Activated naive CD4-positive, alpha-beta T cell treated with anti-CD3 and anti-CD28 coated beads, Interleukin-2, amount 50 U/mL, for 24 hours (primary cell): ENCODE results near the gene KDM4B.
A peak's percentile ranks its signal among the peaks of the same experiment; 100 is the strongest.

Source experiments
- H3K27ac Mint-ChIP-seq: one replicate; pipeline ENCODE4 v1.8.0; 2021; ENCODE audit warnings: mild to moderate bottlenecking, mixed read lengths
- H3K27me3 Mint-ChIP-seq: one replicate; pipeline ENCODE4 v1.8.0; 2021; ENCODE audit warnings: mixed read lengths
- H3K36me3 Mint-ChIP-seq: one replicate; pipeline ENCODE4 v1.8.0; 2021; ENCODE audit warnings: mixed read lengths
- H3K4me1 Mint-ChIP-seq: one replicate; pipeline ENCODE4 v1.8.0; 2021; ENCODE audit warnings: mixed read lengths
- H3K4me3 Mint-ChIP-seq: one replicate; pipeline ENCODE4 v1.8.0; 2021; ENCODE audit warnings: mild to moderate bottlenecking, mixed read lengths
- H3K9me3 Mint-ChIP-seq: one replicate; pipeline ENCODE4 v1.8.0; 2021; ENCODE audit warnings: mixed read lengths

The KDM4B gene

DNA sequence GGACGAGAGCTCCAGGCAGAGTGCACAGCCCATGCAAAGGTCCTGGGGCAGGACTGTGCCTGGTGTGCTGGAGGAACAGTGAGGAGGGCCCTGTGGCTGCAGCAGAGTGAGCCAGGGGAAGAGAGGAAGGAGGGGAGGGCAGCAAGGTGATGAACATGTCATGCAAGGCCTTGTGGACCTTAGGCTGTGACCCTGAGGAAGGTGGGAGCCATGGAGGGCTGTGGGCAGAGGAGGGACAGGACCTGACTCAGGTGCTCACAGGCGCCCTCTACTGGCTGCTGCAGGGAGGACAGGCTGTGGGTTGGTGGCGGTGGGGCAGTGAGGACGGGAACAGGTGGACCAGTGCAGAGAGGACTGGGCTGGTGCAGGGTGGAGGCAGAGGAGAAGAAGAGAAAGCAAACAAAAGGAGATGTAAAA is 201.4 kb downstream of the KDM4B start:
- H3K9me3 Mint-ChIP-seq = peaks cover 4% of the 10 kb centered on the region
- H3K27ac Mint-ChIP-seq = no peak overlapping the region
- no peak overlapping the region for H3K4me3 Mint-ChIP-seq
- H3K4me1 Mint-ChIP-seq = no peaks in the 10 kb centered on the region
- peaks cover 3% of the 10 kb centered on the region for H3K36me3 Mint-ChIP-seq
- no peaks in the 10 kb centered on the region for H3K27me3 Mint-ChIP-seq

DNA sequence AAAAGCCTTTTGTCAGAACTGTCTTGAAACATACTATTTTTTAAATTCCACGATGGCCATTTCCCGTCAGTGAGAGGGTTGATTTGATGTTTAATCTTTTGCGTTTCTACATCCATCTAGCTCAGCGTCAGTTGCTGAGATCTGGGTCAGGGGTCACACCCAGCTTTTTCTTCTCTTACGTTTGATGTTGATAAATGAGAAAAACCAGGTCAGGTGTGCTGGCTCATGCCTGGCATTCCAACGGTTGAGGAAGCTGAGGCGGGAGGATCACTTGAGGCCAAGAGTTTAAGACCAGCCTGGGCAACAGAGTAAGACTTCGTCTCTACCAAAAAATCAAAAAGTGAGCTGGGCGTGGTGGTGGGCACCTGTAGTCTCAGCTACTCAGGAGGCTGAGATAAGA is 202.8 kb downstream of the KDM4B start:
- peaks cover under 1% of the 10 kb centered on the region for H3K9me3 Mint-ChIP-seq
- no peaks in the 10 kb centered on the region for H3K4me1 Mint-ChIP-seq
- peaks cover under 1% of the 10 kb centered on the region for H3K36me3 Mint-ChIP-seq
- no peak overlapping the region for H3K4me3 Mint-ChIP-seq
- H3K27ac Mint-ChIP-seq = no peak overlapping the region
- H3K27me3 Mint-ChIP-seq = no peaks in the 10 kb centered on the region

DNA sequence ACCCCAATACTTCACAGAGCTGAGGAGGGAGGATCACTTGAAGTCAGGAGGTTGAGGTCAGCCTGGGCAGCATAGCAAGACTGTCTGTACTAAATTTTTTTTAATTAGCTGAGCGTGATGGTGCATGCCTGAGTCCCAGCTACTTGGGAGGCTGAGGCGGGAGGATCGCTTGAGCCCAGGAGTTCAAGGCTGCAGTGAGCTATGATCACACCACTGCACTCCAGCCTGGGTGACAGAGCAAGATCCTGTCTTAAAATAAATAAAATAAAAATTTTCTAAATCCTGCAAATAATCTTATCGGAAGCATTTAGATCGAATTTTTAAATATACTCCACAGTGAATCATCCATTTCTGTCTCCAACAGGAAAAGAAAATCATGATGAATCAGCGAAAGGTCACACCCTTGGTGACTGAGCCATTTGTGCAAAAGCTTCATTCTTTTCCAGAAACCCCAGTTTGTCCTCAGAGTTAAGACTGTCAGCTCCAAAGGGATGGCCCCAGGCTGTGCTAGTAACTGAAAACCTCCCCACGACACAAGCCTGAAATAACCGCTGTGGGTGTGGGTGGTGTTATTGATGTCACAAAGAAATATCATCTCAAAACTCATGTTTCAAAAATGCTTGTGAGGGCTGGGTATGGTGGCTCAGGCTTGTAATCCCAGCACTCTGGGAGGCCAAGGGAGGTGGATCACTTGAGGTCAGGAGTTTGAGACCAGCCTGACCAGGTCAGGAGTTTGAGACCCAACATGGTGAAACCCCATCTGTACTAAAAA is 204.1 kb downstream of the KDM4B start:
- no peak overlapping the region for H3K4me3 Mint-ChIP-seq
- H3K9me3 Mint-ChIP-seq = no peaks in the 10 kb centered on the region
- H3K36me3 Mint-ChIP-seq = no peaks in the 10 kb centered on the region
- no peak overlapping the region for H3K27ac Mint-ChIP-seq
- no peaks in the 10 kb centered on the region for H3K4me1 Mint-ChIP-seq
- no peaks in the 10 kb centered on the region for H3K27me3 Mint-ChIP-seq

DNA sequence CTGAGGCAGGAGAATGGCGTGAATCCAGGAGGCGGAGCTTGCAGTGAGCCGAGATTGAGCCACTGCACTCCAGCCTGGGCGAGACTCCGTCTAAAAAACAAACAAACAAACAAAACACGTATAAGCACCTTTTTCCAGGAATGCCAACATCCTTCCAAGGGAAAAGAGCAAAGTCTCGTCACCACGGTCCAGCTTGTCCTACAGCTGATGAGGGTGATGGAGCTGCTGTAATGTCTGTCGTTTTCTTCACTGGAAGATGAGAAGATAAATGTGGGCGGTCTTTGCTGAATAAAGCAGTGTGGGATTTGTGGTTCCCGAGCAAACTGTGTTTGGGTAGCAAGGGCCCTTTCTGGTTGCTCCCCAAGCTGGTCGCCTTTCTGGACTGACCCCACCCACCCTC is 205.1 kb downstream of the KDM4B start:
- no peaks in the 10 kb centered on the region for H3K27me3 Mint-ChIP-seq
- H3K9me3 Mint-ChIP-seq = no peaks in the 10 kb centered on the region
- no peaks in the 10 kb centered on the region for H3K36me3 Mint-ChIP-seq
- H3K4me3 Mint-ChIP-seq = no peak overlapping the region
- no peaks in the 10 kb centered on the region for H3K4me1 Mint-ChIP-seq
- H3K27ac Mint-ChIP-seq = no peak overlapping the region

DNA sequence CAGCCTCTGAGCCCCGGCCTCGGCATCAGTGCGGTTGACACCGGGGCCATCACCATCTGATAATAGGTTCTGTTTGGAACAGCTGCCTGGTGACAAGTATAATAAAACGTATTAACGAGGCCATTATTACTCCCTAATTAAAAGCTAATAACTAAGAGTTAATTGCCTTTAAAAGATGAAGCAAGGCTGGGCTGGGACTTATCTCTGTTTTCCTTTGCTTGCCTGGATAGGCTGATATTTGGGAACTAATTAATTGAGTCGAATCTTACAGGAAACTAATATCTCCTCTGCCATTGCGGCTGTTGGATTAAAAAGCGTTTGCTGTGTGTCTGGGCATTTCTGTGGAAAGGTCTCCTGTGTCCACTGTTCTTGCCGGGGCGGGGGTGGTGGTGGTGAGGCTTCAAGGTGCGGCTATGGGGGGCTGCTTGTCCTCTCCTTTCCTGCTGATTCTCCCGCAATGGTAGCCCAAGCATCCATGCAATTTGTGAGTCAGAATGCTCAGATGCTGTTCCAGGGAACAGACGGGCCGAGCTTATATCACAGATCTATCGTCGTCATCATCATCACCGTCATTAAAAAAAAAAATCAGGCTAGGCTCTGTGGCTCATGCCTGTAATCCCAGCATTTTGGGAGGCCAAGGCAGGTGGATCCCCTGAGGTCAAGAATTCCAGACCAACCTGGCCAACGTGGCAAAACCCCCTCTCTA is 209.0 kb downstream of the KDM4B start:
- no peaks in the 10 kb centered on the region for H3K4me1 Mint-ChIP-seq
- no peaks in the 10 kb centered on the region for H3K9me3 Mint-ChIP-seq
- H3K27me3 Mint-ChIP-seq = no peaks in the 10 kb centered on the region
- no peaks in the 10 kb centered on the region for H3K36me3 Mint-ChIP-seq
- H3K27ac Mint-ChIP-seq = no peak overlapping the region
- H3K4me3 Mint-ChIP-seq = no peak overlapping the region

DNA sequence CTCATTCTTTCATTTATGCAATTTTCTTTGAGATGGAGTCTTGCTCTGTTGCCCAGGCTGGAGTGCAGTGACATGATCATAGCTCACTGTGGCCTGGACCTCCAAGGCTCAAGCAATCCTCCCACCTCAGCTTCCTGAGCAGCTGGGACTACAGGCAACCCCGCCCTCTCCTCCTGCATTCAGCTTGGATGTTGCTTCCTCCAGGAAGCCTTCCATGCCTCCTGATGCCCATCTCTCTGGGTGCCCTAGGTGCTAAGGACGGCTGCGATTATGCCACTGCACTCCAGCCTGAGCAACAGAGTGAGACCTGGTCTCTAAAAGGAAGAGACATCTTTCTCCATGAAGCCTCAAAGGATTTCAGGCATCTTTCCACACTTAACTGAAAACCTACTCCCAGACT is 209.9 kb downstream of the KDM4B start:
- Mint-ChIP-seq H3K4me1 (no peaks in the 10 kb centered on the region), H3K36me3 (no peaks in the 10 kb centered on the region), H3K4me3 (no peak overlapping the region), H3K27me3 (no peaks in the 10 kb centered on the region), H3K27ac (no peak overlapping the region), H3K9me3 (no peaks in the 10 kb centered on the region)

DNA sequence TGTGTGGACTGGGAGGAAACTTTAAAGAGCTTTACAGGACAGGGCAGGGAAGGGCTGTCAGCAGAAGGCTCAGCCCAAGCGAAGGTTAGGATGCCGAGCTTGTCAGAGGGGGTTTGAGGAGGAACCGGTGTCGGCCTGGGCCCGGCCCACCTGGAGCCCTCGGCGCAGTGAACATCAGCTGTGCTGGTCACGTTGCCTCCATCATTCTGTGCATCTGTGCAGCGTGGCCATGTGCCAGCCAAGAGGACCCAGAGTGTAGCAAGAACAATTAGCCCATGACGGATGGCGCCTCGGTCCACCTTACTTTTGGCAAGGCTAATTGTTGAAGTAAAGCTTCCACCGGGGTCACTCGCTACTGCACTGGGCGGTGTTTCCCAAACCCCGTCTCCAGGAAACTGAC is 210.3 kb downstream of the KDM4B start:
- Mint-ChIP-seq H3K36me3 (no peaks in the 10 kb centered on the region), H3K4me1 (no peaks in the 10 kb centered on the region), H3K4me3 (no peak overlapping the region), H3K27ac (no peak overlapping the region), H3K27me3 (no peaks in the 10 kb centered on the region), H3K9me3 (no peaks in the 10 kb centered on the region)

DNA sequence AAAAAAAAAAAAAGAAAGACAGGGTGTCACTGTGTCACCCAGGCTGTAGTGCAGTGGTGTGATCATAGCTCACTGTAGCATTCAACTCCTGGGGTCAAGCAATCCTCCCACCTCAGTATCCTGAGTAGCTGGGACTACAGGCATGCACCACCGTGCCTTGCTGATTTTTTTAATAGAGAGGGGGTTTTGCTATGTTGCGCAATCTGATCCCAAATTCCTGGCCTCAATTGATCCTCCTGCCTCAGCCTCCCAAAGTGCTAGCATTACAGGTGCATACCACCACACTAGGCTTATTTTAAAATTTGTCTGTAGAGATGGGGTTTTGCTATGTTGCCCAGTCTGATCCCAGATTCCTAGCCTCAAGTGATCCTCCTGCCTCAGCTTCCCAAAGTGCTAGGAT is 212.4 kb downstream of the KDM4B start:
- Mint-ChIP-seq H3K4me3 (no peak overlapping the region), H3K27me3 (no peaks in the 10 kb centered on the region), H3K4me1 (no peaks in the 10 kb centered on the region), H3K36me3 (no peaks in the 10 kb centered on the region), H3K27ac (peak overlapping the region; percentile 41), H3K9me3 (no peaks in the 10 kb centered on the region)

DNA sequence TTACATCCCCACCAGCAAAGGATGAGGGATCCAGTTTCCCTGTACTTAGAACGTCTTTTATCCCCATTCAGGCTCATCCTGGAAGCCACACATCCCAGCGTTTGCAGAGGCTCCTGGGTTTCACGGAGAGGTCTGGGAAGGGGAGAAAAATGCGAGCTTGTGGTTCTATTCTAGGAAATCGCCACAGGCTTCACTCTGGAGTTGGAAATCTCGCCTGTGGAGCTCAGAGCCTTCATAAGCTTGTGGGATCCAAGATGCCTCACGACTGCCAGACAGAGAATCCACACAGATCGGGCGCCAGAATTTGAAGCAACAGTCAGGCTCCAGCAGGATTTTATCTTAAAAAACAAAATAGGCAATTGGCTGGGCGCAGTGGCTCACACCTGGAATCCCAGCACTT is 213.8 kb downstream of the KDM4B start:
- no peaks in the 10 kb centered on the region for H3K36me3 Mint-ChIP-seq
- no peaks in the 10 kb centered on the region for H3K27me3 Mint-ChIP-seq
- no peak overlapping the region for H3K4me3 Mint-ChIP-seq
- no peaks in the 10 kb centered on the region for H3K9me3 Mint-ChIP-seq
- no peak overlapping the region for H3K27ac Mint-ChIP-seq
- H3K4me1 Mint-ChIP-seq = no peaks in the 10 kb centered on the region

DNA sequence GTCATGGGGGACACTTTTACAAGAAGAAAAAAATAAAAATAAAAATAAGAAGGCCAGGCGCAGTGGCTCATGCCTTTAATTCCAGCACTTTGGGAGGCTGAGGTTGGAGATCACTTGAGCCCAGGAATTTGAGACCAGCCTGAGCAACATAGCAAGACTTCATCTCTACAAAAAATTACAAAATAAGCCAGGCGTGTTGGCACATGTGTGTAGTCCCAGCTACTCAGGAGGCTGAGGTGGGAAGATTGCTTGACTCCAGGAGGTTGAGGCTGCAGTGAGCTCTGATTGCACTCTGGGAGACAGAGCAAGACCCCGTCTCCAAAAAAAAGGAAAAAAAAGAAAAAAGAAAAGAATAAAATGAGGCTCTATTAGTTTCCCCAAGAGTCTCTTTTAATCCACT is 214.7 kb downstream of the KDM4B start:
- no peak overlapping the region for H3K27ac Mint-ChIP-seq
- no peaks in the 10 kb centered on the region for H3K9me3 Mint-ChIP-seq

DNA sequence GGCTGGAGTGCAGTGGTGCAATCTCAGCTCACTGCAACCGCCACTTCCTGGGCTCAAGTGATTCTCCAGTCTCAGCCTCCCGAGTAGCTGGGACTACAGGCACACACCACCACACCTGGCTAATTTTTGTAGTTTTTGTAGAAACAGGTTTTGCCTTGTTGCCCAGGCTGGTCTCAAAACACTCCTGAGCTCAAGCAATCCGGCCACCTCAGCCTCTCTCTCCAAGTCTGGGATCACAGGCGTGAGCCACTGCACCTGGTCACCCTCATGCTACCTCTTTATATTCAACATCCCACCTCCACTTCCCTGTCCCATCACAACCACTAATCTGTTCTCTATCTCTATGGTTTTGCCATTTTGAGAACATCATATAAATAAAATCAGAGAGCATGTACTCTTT is 216.0 kb downstream of the KDM4B start:
- Mint-ChIP-seq H3K4me3 (no peak overlapping the region), H3K27ac (no peak overlapping the region), H3K36me3 (no peaks in the 10 kb centered on the region), H3K27me3 (no peaks in the 10 kb centered on the region), H3K9me3 (no peaks in the 10 kb centered on the region), H3K4me1 (peaks cover 4% of the 10 kb centered on the region)

More for the DNA sequence above, 214.7 kb downstream of the KDM4B start:
- Mint-ChIP-seq H3K4me1 (no peaks in the 10 kb centered on the region), H3K27me3 (no peaks in the 10 kb centered on the region), H3K36me3 (no peaks in the 10 kb centered on the region), H3K4me3 (no peak overlapping the region)

DNA sequence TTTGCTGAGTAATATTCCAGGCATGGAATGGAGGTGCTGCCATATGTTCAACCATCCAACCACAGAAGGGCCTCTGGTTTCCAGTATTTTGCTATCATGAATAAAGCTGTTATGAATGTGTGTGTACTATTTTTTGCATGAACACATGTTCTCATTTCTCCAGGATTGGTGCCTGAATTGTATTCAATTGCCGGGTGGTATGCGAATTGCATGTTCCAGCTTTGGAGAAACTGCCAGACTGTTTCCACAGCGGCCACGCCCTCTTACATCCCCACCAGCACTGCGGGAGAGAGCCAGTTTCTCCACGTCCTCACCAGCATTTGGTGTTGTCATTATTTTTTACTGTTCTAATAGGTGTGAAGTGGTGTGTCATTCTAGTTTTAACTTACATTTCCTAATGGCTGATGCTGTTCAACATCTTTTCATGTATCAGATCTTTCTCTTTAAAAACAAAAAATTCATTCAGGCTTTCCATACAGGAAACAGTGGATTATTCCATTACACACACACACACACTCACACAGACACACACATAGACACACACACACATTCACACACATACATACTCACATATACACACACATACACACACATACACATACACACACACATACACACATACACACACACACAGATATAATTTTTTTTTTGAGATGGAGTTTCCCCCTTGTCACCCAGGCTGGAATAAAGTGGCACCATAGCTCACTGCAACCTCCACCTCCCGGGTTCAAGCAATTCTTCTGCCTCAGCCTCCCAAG is 217.6 kb downstream of the KDM4B start:
- Mint-ChIP-seq H3K36me3 (no peaks in the 10 kb centered on the region), H3K4me3 (no peak overlapping the region), H3K9me3 (no peaks in the 10 kb centered on the region), H3K27me3 (no peaks in the 10 kb centered on the region), H3K4me1 (peaks cover 4% of the 10 kb centered on the region), H3K27ac (no peak overlapping the region)

DNA sequence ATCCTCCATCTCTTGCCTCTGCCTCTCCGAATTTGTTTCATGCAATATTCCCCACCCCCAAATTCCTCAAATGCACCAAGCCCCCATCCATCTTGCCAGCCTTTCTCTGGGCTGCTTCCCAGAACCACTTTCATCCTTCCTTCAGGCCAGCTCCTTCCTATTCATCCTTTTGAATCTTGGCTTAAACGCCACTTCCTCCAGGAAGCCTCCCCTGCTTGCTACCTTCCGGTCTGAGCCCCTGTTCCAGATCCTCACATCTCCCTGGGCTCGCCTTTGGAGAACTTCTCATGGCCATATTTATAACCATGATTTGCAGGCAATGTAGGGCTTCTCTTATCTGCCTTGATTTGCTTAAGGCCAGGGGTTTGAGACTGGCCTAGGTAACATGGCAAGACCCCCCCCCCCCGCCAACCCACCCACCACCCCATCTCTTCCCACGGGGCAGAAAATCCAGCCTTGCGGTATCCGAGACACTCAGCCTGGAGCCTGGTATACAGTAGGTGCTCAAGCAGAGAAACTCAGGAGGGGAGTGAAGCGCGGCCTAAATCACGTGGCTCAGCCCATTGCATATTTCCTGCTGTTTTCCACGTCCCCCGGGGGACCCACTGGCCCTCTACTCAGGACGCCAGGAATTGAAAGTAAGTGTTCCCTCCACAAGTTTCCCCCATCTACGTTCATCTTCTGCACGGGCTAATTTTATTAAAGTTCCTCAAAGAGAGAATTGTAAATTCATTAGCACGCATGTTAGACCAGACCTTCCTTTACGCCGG is 219.8 kb downstream of the KDM4B start:
- H3K36me3 Mint-ChIP-seq = no peaks in the 10 kb centered on the region
- H3K9me3 Mint-ChIP-seq = no peaks in the 10 kb centered on the region
- H3K27me3 Mint-ChIP-seq = no peaks in the 10 kb centered on the region
- H3K4me3 Mint-ChIP-seq = no peak overlapping the region
- H3K4me1 Mint-ChIP-seq = peaks cover 4% of the 10 kb centered on the region
- no peak overlapping the region for H3K27ac Mint-ChIP-seq

DNA sequence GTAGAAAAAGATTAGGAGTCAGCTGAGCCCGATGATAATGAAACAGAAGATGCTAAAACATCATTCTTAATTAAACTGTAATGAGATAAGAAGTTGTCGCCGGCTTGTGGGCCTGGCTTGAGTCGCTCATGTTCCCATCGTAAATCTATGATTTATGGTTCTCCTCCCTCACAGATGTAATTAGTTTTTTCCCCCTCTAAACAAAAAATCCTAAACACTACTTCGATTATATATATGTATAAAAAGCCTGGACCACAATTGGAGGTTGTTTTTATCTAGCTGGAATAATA is 220.3 kb downstream of the KDM4B start:
- no peak overlapping the region for H3K4me3 Mint-ChIP-seq
- H3K36me3 Mint-ChIP-seq = no peaks in the 10 kb centered on the region
- H3K4me1 Mint-ChIP-seq = peaks cover 4% of the 10 kb centered on the region
- no peaks in the 10 kb centered on the region for H3K9me3 Mint-ChIP-seq
- H3K27me3 Mint-ChIP-seq = no peaks in the 10 kb centered on the region
- H3K27ac Mint-ChIP-seq = no peak overlapping the region

DNA sequence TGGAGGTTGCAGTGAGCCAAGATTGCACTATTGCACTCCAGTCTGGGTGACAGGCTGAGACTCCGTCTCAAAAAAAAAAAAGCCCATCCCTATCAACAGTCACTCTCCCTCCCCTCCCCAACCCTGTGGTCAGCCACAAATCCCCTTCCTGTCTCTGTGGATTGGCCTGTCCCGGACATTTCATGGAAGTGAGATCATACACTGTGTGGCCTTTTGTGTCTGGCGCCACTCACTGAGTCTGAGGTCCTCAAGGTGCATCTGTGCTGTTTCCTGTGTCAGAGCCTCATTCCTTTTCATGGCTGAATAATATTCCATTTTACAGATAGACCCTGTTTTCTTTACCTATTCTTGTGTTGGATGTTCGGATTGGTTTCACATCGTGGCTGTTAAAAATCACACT is 222.2 kb downstream of the KDM4B start:
- no peaks in the 10 kb centered on the region for H3K27me3 Mint-ChIP-seq
- no peak overlapping the region for H3K27ac Mint-ChIP-seq
- H3K9me3 Mint-ChIP-seq = no peaks in the 10 kb centered on the region
- H3K36me3 Mint-ChIP-seq = no peaks in the 10 kb centered on the region
- no peak overlapping the region for H3K4me3 Mint-ChIP-seq
- H3K4me1 Mint-ChIP-seq = peaks cover 4% of the 10 kb centered on the region

DNA sequence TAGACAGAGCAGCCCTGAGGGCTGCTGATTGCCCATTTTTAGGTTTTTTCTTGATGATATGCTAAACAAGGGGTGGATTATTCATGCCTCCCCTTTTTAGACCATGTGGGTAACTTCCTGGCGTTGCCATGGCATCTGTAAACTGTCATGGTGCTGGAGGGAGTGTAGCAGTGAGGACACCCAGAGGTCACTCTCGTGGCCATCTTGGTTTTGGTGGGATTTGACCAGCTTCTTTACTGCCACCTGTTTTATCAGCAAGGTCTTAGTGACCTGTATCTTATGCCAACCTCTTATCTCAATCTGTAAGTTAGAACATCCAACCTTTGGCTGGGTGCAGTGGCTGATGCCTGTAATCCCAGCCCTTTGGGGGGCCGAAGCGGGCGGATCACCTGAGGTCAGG is 223.7 kb downstream of the KDM4B start:
- H3K27ac Mint-ChIP-seq = no peak overlapping the region
- no peaks in the 10 kb centered on the region for H3K9me3 Mint-ChIP-seq
- no peak overlapping the region for H3K4me3 Mint-ChIP-seq
- H3K36me3 Mint-ChIP-seq = no peaks in the 10 kb centered on the region
- peaks cover 4% of the 10 kb centered on the region for H3K4me1 Mint-ChIP-seq
- H3K27me3 Mint-ChIP-seq = no peaks in the 10 kb centered on the region
